GM12892 (cell line): Measurements from ENCODE around the gene FRY.

ENCODE experiments used
- POLR2A ChIP-seq: IDR thresholded peaks from 2 replicates; pipeline ENCODE4 v1.6.1; 2011; ENCODE audit warnings: low read depth, low read length, control low read depth
- POLR2AphosphoS5 ChIP-seq: IDR thresholded peaks from 2 replicates; pipeline ENCODE4 v1.6.1; 2011; ENCODE audit warnings: low read depth, low read length, control low read depth

- TF ChIP-seq POLR2A (no peak), POLR2AphosphoS5 (no peak)
Measured at GRCh38 chr13:32316028-32316339, 284.4 kb downstream of the FRY start.
